Naive thymus-derived CD4-positive, alpha-beta T cell (primary cell): ENCODE results near the gene USP36. TPM values are rescaled to one million over a fixed set of nuclear protein-coding genes. Genes with fewer than 3 reads are reported as not detected.

ENCODE experiments used
- ATAC-seq: fragments of 150-1000 bp; cut with Tn5 transposase; 2 replicates; pipeline ENCODE4 v1.10.0; 2021; ENCODE audit warnings: mild to moderate bottlenecking, moderate library complexity
- CTCF ChIA-PET: fragments of 350-600 bp; sonication (Branson Sonifier 250); formaldehyde crosslinking; loops from one replicate; lab custom pipeline; 2021; ENCODE audit warnings: antibody characterized with exemption; lab: Charles Lee
- POLR2A ChIA-PET: fragments of 350-600 bp; sonication (Branson Sonifier 250); formaldehyde crosslinking; loops from one replicate; lab custom pipeline; 2021; ENCODE audit warnings: antibody characterized with exemption, inconsistent platforms; lab: Charles Lee
- DNase-seq, 9 donors: peaks; one replicate each; pipeline versions ENCODE4 v3.0.0 to v3.0.0-alpha.2; 2020 to 2022; ENCODE audit warnings: mixed read lengths in 1 of 9
- H3K27ac ChIP-seq: one replicate; pipeline ENCODE4 v1.7.0; 2013; ENCODE audit warnings: mild to moderate bottlenecking, low read depth, low read length, moderate library complexity
- H3K27me3 ChIP-seq, 2 donors: one replicate each; pipeline ENCODE4 v1.7.0; 2013; ENCODE audit warnings: low read length in 2 of 2, mild to moderate bottlenecking in 2 of 2, moderate library complexity in 2 of 2; ENCODE audit not compliant: control insufficient read depth in 2 of 2, insufficient read depth in 2 of 2
- H3K36me3 ChIP-seq, 3 experiments: 1 replicate in 2 of 3; 2 replicates in 1 of 3; pipeline ENCODE4 v1.7.0; 2013; ENCODE audit warnings: low read length in 3 of 3, mild to moderate bottlenecking in 3 of 3, moderate library complexity in 1 of 3; ENCODE audit not compliant: insufficient read depth in 3 of 3, control insufficient read depth in 2 of 3
- H3K4me1 ChIP-seq, 2 donors: one replicate each; pipeline ENCODE4 v1.7.0; 2013; ENCODE audit warnings: low read length in 2 of 2, mild to moderate bottlenecking in 2 of 2, moderate library complexity in 1 of 2; ENCODE audit not compliant: control insufficient read depth in 2 of 2, insufficient read depth in 2 of 2
- H3K4me3 ChIP-seq: 2 replicates; pipeline ENCODE4 v1.7.0; 2013; ENCODE audit warnings: mild to moderate bottlenecking, low read length
- H3K9me3 ChIP-seq, 3 experiments: 1 replicate in 2 of 3; 2 replicates in 1 of 3; pipeline ENCODE4 v1.7.0; 2013; ENCODE audit warnings: low read length in 3 of 3; ENCODE audit not compliant: control insufficient read depth in 2 of 3
- H3K27ac Mint-ChIP-seq, 9 donors: one replicate each; pipeline ENCODE4 v1.8.0; 2020 to 2022; ENCODE audit warnings: mixed read lengths in 9 of 9, mild to moderate bottlenecking in 8 of 9, moderate library complexity in 5 of 9, inconsistent platforms in 2 of 9
- H3K27me3 Mint-ChIP-seq, 5 donors: one replicate each; pipeline ENCODE4 v1.8.0; 2021 to 2022; ENCODE audit warnings: mixed read lengths in 5 of 5, mild to moderate bottlenecking in 1 of 5
- H3K36me3 Mint-ChIP-seq, 5 donors: one replicate each; pipeline ENCODE4 v1.8.0; 2020 to 2022; ENCODE audit warnings: mixed read lengths in 5 of 5, mild to moderate bottlenecking in 3 of 5, inconsistent platforms in 1 of 5
- H3K4me1 Mint-ChIP-seq, 7 donors: one replicate each; pipeline ENCODE4 v1.8.0; 2020 to 2022; ENCODE audit warnings: mixed read lengths in 7 of 7, mild to moderate bottlenecking in 3 of 7, inconsistent platforms in 1 of 7
- H3K4me3 Mint-ChIP-seq, 10 donors: one replicate each; pipeline ENCODE4 v1.8.0; 2020 to 2022; ENCODE audit warnings: mild to moderate bottlenecking in 10 of 10, mixed read lengths in 10 of 10, moderate library complexity in 6 of 10, inconsistent platforms in 2 of 10
- H3K9me3 Mint-ChIP-seq, 11 donors: one replicate each; pipeline ENCODE4 v1.8.0; 2020 to 2022; ENCODE audit warnings: mixed read lengths in 11 of 11, mild to moderate bottlenecking in 4 of 11, inconsistent platforms in 1 of 11, moderate library complexity in 1 of 11
- intact Hi-C, 2 donors: fragments of 100-400 bp; cut with micrococcal nuclease; formaldehyde crosslinking; loops; one replicate each; pipeline ENCODE4 v1.15.1; 2023
- polyA plus RNA-seq, 2 donors: library from polyadenylated mRNA; unstranded; fragments of 300-500 nt; fragmentation: Illumina TruSeq; gene quantifications; one replicate each; pipeline ENCODE4 v1.2.3, GENCODE V29; 2021
- total RNA-seq, 6 experiments: library from RNA in 5 of 6; stranded (reverse) in 5 of 6; gene quantifications; 1 replicate in 5 of 6; 2 replicates in 1 of 6; pipeline ENCODE4 v1.2.3 and lab custom pipeline; 2021 to 2026

The USP36 gene
- total and polyA plus RNA-seq, 7 experiments from 2014 or later: 37.4 to 414 (median 148) TPM

DNA sequence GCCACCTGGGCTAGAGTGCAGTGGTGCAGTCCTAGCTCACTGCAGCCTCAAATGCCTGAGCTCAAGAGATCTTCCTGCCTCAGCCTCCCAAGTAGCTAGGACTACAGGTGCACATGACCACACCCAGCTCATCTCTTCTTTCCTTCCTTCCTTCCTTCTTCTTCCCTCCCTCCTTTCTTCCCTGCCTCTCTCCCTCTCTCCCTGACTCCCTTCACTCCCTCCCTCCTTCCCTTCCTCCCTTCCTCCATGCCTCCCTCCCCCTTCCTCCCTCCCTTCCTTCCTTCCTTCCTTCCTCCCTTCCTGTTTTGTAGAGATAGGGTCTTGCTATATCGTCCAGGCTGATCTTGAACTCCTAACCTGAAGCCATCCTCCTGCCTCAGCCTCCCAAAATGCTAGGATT is 23.5 kb upstream of the USP36 start:
- ATAC-seq (no peak), DNase-seq (no peak)
- intact Hi-C loops: no loop called here
- Mint-ChIP-seq H3K36me3 (no peaks in the 10 kb centered on the region), H3K4me3 (no peak overlapping the region), H3K4me1 (peaks cover 0 to 6% (median 4%) of the 10 kb centered on the region in 7 donors), H3K9me3 (no peaks in the 10 kb centered on the region), H3K27ac (no peak overlapping the region), H3K27me3 (peaks cover 0 to 5% (median 0%) of the 10 kb centered on the region in 5 donors)
- no peak overlapping the region for H3K4me3 ChIP-seq
- H3K27me3 ChIP-seq: no peaks in the 10 kb centered on the region
- H3K9me3 ChIP-seq: no peaks in the 10 kb centered on the region
- H3K27ac ChIP-seq: no peak overlapping the region
- POLR2A ChIA-PET: no interaction called here
- CTCF ChIA-PET: interaction anchor here (0.9 to 3.1 kb wide), 3 partner anchors 107 to 460 kb away, joined by 3 to 25 read pairs (median 3); no protein-coding TSS in a partner anchor
- H3K4me1 ChIP-seq: no peaks in the 10 kb centered on the region
- no peaks in the 10 kb centered on the region for H3K36me3 ChIP-seq

DNA sequence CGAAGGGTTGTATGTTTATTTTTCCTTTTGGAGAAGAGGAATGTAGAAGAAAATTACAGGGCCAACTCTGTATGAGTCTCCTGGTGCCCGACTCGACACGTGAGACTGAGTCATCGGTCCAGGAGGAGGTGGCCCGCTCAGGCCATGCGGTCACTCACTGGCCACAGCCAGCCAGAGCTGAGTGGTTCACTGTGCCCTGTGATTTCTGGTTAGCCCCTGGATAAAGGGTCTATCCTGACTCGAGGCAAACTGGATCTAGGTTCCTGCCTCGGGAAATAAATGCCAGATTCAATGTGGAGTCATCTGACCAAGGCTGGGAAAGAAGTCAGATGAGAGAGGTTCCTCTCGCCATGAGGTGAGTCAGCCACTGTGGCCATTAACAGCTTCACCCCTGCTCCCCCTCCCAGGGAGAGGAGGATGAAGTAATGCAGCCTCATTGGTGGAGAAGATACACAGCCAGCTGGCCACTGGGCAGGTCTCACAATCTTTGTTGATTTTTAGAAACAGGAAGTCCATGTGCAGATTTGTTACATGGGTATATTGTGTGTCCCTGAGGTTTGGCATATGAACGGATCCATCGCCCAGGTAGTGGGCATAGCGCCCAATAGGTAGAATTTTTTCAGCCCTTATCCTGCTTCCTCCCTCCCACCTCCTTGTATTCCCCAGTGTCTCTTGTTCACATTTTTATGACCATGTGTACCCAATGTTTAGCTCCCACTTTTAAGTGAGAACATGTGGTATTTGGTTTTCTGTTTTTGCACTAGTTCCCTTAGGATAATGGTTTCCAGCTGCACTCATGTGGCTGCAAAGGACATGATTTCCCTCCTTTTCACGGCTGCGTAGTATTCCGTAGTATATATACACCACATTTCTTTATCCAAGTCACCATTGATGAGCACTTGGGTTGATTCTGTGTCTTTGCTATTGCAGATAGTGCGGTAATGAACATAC is 21.7 kb upstream of the USP36 start:
- Mint-ChIP-seq H3K4me1 (peaks cover 0 to 6% (median 4%) of the 10 kb centered on the region in 7 donors), H3K4me3 (no peak overlapping the region), H3K27ac (peak overlapping the region in 1 of 9 donors; percentile 2), H3K9me3 (no peaks in the 10 kb centered on the region), H3K27me3 (peaks cover 0 to 4% (median 0%) of the 10 kb centered on the region in 5 donors), H3K36me3 (no peaks in the 10 kb centered on the region)
- POLR2A ChIA-PET: no interaction called here
- intact Hi-C loops: no loop called here
- CTCF ChIA-PET: no interaction called here
- Histone ChIP-seq H3K4me3 (no peak overlapping the region), H3K4me1 (no peaks in the 10 kb centered on the region), H3K27ac (no peak overlapping the region), H3K9me3 (no peaks in the 10 kb centered on the region), H3K36me3 (no peaks in the 10 kb centered on the region), H3K27me3 (no peaks in the 10 kb centered on the region)
- peak; percentile 92 for ATAC-seq
- no peak for DNase-seq

DNA sequence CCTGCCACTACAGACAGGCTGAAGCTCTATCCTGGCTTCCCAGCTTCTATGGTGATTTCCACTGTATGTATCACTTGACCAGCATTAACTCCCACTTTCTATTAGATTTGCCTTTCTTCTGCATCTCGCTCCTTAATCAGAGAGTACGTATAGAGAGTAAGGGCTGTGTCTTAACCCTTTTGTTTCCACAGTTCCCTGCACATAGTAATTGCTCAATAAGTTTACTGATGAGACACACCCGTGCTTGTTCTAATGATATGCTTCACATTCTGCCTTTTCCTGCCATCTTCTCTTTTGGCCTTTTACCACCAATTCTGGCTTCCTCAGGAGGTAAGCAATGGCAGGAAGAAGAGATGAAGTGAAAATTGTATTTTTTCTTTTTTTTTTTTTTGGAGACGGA is 20.6 kb upstream of the USP36 start:
- ChIA-PET CTCF (no interaction called here), POLR2A (interaction anchor here (0.6 kb wide), 1 partner anchor 79 kb away, joined by 3 read pairs; the partner anchor contains the start of gene CYTH1)
- H3K27ac Mint-ChIP-seq: no peak overlapping the region
- Histone ChIP-seq H3K4me1 (no peaks in the 10 kb centered on the region), H3K27me3 (no peaks in the 10 kb centered on the region), H3K36me3 (no peaks in the 10 kb centered on the region), H3K9me3 (no peaks in the 10 kb centered on the region), H3K4me3 (no peak overlapping the region), H3K27ac (no peak overlapping the region)
- intact Hi-C loops: no loop called here
- H3K9me3 Mint-ChIP-seq: no peaks in the 10 kb centered on the region
- peaks cover 0 to 4% (median 0%) of the 10 kb centered on the region in 5 donors for H3K27me3 Mint-ChIP-seq
- H3K4me1 Mint-ChIP-seq: peaks cover 0 to 6% (median 4%) of the 10 kb centered on the region in 7 donors
- DNase-seq (no peak), ATAC-seq (no peak)
- H3K36me3 Mint-ChIP-seq: no peaks in the 10 kb centered on the region
- no peak overlapping the region for H3K4me3 Mint-ChIP-seq

DNA sequence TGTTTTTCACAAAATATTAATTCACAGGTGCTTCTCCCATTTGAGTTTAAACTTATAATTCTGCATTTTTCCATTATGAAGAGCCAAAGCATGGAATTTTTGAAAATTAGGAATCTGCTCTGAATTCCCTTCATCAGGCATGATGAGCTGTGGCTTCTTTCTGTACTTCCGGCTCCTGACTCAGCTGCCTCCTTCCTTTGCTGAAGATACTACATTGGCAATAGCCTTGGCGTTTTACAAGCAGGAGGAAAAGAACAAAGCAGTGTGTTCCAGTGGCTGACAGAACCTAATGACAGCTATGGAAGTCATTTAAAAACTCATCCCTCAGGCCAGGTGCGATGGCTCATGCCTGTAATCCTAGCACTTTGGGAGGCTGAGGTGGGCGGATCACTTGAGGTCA is 18.4 kb upstream of the USP36 start:
- H3K4me3 Mint-ChIP-seq: no peak overlapping the region
- intact Hi-C loops: no loop called here
- POLR2A ChIA-PET: no interaction called here
- Histone ChIP-seq H3K27me3 (no peaks in the 10 kb centered on the region), H3K4me1 (no peaks in the 10 kb centered on the region), H3K9me3 (no peaks in the 10 kb centered on the region), H3K4me3 (no peak overlapping the region), H3K27ac (no peak overlapping the region), H3K36me3 (no peaks in the 10 kb centered on the region)
- no peaks in the 10 kb centered on the region for H3K4me1 Mint-ChIP-seq
- H3K36me3 Mint-ChIP-seq: no peaks in the 10 kb centered on the region
- H3K27me3 Mint-ChIP-seq: peaks cover 0 to 1% (median 0%) of the 10 kb centered on the region in 5 donors
- H3K9me3 Mint-ChIP-seq: no peaks in the 10 kb centered on the region
- CTCF ChIA-PET: no interaction called here
- DNase-seq (no peak), ATAC-seq (no peak)
- no peak overlapping the region for H3K27ac Mint-ChIP-seq

DNA sequence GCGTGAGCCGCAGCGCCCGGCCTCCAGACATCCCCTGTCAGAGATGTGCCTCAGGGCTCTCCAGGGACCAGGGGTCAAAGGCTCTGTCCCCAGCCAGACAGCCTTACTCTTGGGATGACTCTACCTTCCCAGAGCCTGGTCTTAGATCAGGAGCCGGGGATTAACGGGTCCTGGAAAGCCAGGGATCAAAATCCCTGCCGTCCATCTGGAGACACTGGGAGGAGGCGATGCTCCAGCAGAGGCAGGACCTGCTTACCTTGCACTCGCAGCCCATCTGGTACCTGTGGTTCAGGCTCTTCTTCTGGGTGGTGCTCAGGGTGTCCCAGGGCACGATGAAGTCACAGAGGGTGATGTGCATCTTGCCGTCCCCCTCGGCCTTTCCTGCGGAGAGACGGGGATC is 16.7 kb upstream of the USP36 start:
- Mint-ChIP-seq H3K36me3 (no peaks in the 10 kb centered on the region), H3K27ac (no peak overlapping the region), H3K4me3 (no peak overlapping the region), H3K9me3 (no peaks in the 10 kb centered on the region), H3K4me1 (no peaks in the 10 kb centered on the region), H3K27me3 (peaks cover 0 to 1% (median 0%) of the 10 kb centered on the region in 5 donors)
- no peak for DNase-seq
- H3K36me3 ChIP-seq: no peaks in the 10 kb centered on the region
- no peak overlapping the region for H3K27ac ChIP-seq
- H3K4me3 ChIP-seq: no peak overlapping the region
- ATAC-seq: no peak
- intact Hi-C loops: no loop called here
- CTCF ChIA-PET: no interaction called here
- H3K4me1 ChIP-seq: no peaks in the 10 kb centered on the region
- POLR2A ChIA-PET: no interaction called here
- H3K27me3 ChIP-seq: no peaks in the 10 kb centered on the region
- no peaks in the 10 kb centered on the region for H3K9me3 ChIP-seq

DNA sequence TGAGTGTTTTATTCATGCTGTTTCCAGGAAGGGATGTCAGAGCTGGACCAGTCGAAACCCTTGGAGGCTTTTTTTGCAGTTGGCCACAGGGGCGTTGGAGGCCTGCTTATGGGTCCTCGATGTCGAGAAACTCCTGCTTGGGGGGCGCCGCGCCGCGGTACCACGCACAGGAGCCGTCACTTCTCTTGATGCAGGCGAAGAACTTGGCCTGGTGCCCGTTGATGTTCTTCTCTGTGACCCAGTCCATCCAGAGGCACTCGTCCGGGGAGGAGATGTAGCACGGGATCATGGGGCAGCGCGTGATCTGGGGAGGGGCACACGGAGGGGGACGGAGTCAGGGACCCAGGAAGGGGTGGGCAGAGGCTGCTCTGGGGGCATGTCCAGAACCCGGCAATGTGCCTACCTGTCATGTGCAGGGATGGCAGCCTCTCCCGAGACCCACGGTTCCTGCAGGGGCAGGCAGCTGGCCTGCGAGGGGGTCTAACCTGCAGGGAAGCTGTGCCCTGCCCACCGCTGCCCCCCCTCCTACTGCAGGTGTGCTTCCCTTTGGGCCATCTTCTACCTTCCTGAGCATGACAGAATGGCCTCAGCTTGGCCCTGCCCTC is 15.0 kb upstream of the USP36 start:
- no peaks in the 10 kb centered on the region for H3K4me1 ChIP-seq
- Mint-ChIP-seq H3K36me3 (no peaks in the 10 kb centered on the region), H3K9me3 (no peaks in the 10 kb centered on the region), H3K27me3 (peaks cover 0 to 1% (median 0%) of the 10 kb centered on the region in 5 donors), H3K4me3 (no peak overlapping the region), H3K4me1 (no peaks in the 10 kb centered on the region), H3K27ac (no peak overlapping the region)
- intact Hi-C loops: no loop called here
- no peak overlapping the region for H3K27ac ChIP-seq
- H3K36me3 ChIP-seq: no peaks in the 10 kb centered on the region
- ChIA-PET CTCF (no interaction called here), POLR2A (no interaction called here)
- DNase-seq: no peak
- no peaks in the 10 kb centered on the region for H3K9me3 ChIP-seq
- H3K4me3 ChIP-seq: no peak overlapping the region
- H3K27me3 ChIP-seq: no peaks in the 10 kb centered on the region
- no peak for ATAC-seq
